HCT116 (cell line): Measurements from ENCODE around the gene GATC.

Source experiments
- CBX3 ChIP-seq: IDR thresholded peaks from 2 replicates; pipeline ENCODE4 v1.6.1; 2012; ENCODE audit warnings: low read depth
- CTCF ChIP-seq, 3 experiments: fragments of 200-600 bp in 1 of 3; sonication (generic) in 1 of 3; IDR thresholded peaks in 2 of 3; conservative IDR thresholded peaks in 1 of 3; 2 replicates each; pipeline ENCODE4 v1.5.1; 2012 to 2017; ENCODE audit warnings: low read depth in 2 of 3, low read length in 2 of 3, antibody characterized with exemption in 1 of 3, borderline replicate concordance in 1 of 3, control low read depth in 1 of 3, mild to moderate bottlenecking in 1 of 3, mixed read lengths in 1 of 3, mixed run types in 1 of 3, moderate library complexity in 1 of 3; ENCODE audit not compliant: insufficient read depth in 1 of 3

DNA sequence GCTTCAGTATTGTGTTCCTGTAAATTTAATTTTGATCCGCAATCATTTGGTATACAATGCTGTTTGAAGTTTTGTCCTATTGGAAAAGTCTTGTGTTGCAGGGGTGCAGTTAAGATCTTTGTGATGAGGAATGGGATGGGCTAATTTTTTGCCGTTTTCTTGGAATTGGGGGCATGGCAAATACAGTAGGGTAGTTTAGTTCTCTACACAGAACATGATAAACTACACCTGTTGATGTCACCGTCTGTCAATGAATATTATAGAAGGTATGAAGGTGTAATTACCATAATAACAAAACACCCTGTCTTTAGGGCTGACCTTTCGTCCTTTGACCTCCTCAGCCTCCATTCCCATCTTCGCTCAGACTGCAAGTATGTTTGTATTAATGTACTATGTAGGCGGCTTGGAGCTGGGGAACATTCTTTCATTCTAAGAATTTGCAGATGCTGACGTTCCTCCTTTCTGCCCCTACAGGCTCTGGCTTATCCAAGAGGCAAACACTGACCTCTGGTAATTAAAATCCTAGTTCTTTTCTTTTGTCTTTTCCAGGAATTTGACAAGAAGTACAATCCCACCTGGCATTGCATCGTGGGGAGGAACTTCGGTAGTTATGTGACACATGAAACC is 51.4 kb downstream of the GATC start:
- TF ChIP-seq CBX3 (no peak), CTCF (IDR thresholded peaks at IDR 0.05 in 2 of 3, conservative IDR thresholded peaks at IDR 0.05 in 1 of 3; ENCODE audit: borderline replicate concordance in 1 of 3, insufficient read depth in 1 of 3, low read depth in 2 of 3, low read length in 2 of 3) (no peak)
